Breast epithelium (tissue), 4 donors: ENCODE measurements around the gene SOCS4. TPM values are rescaled to one million over a fixed set of nuclear protein-coding genes. Genes with fewer than 3 reads are reported as not detected.

Experiments
- DNase-seq, 2 donors: peaks; one replicate each; pipeline ENCODE4 v3.0.0-alpha.2; 2019; ENCODE audit warnings: low spot score in 2 of 2
- H3K27ac ChIP-seq, 2 donors: fragments of 200-600 bp; sonication (generic) in 1 of 2; one replicate each; pipeline ENCODE4 v1.5.1; 2016 to 2019; ENCODE audit warnings: mild to moderate bottlenecking in 1 of 2
- H3K27me3 ChIP-seq, 2 donors: fragments of 200-600 bp; sonication (generic) in 1 of 2; one replicate each; pipeline versions ENCODE4 v1.5.1 to v1.6.0; 2017 to 2019; ENCODE audit warnings: control low read depth in 1 of 2, mild to moderate bottlenecking in 1 of 2
- H3K36me3 ChIP-seq: fragments of 200-600 bp; one replicate; pipeline ENCODE4 v1.5.1; 2019
- H3K4me1 ChIP-seq, 2 donors: fragments of 200-600 bp; sonication (generic); one replicate each; pipeline ENCODE4 v1.5.1; 2016 to 2019; ENCODE audit warnings: control low read depth in 1 of 2
- H3K4me3 ChIP-seq, 3 donors: fragments of 200-600 bp; sonication (generic); 1 replicate in 2 of 3; 2 replicates in 1 of 3; pipeline ENCODE4 v1.5.1; 2016 to 2019; ENCODE audit warnings: mild to moderate bottlenecking in 3 of 3, moderate library complexity in 2 of 3
- H3K9me3 ChIP-seq, 2 donors: fragments of 200-600 bp; sonication (generic) in 1 of 2; one replicate each; pipeline ENCODE4 v1.5.1; 2016 to 2019; ENCODE audit warnings: control low read depth in 1 of 2
- CTCF ChIP-seq, 3 donors: fragments of 450-650 bp; IDR thresholded peaks; one replicate each; pipeline ENCODE4 v1.5.1; 2016 to 2017; ENCODE audit warnings: antibody characterized with exemption in 3 of 3, mild to moderate bottlenecking in 3 of 3, moderate library complexity in 3 of 3
- POLR2A ChIP-seq: fragments of 450-650 bp; IDR thresholded peaks from one replicate; pipeline ENCODE4 v1.6.1; 2016; ENCODE audit warnings: antibody characterized with exemption, mild to moderate bottlenecking, moderate library complexity
- POLR2AphosphoS5 ChIP-seq, 3 donors: sonication (generic); formaldehyde crosslinking; IDR thresholded peaks; one replicate each; pipeline ENCODE4 v1.6.1; 2017; ENCODE audit warnings: antibody characterized with exemption in 3 of 3
- intact Hi-C: fragments of 100-400 bp; cut with DNase I; formaldehyde crosslinking; loops from one replicate; pipeline ENCODE4 v1.15.1; 2023; ENCODE audit warnings: low total_unique reads
- total RNA-seq, 3 donors: library from RNA; depleted of rRNA; stranded (reverse); fragments of >200 nt; gene quantifications; one replicate each; pipeline ENCODE4 v1.1.0, GENCODE V29; 2016

SOCS4 gene
- total RNA-seq, 3 donors from 2014 or later: 16.0 to 23.3 (median 16.3) TPM

- intact Hi-C loops: no loop called here
- Histone ChIP-seq H3K4me1 (no peaks in the 10 kb centered on the region), H3K36me3 (no peaks in the 10 kb centered on the region), H3K4me3 (no peak overlapping the region), H3K27me3 (no peaks in the 10 kb centered on the region), H3K9me3 (no peaks in the 10 kb centered on the region), H3K27ac (peak overlapping the region in 1 of 2 donors; percentile 60)
- TF ChIP-seq CTCF (IDR thresholded peaks at IDR 0.05) (no peak), POLR2A (no peak), POLR2AphosphoS5 (IDR thresholded peaks at IDR 0.05) (no peak)
- peak in 1 of 2 donors; percentile 17 for DNase-seq
These were observed 61.3 kb downstream of the SOCS4 start for GRCh38 chr14:55088356-55088755.

GRCh38 chr14:55092341-55092740, 65.3 kb downstream of the SOCS4 start:
- no peak for TF ChIP-seq POLR2AphosphoS5 (IDR thresholded peaks at IDR 0.05)
- no peak for TF ChIP-seq CTCF (IDR thresholded peaks at IDR 0.05)
- TF ChIP-seq POLR2A: no peak
- H3K9me3 ChIP-seq: no peaks in the 10 kb centered on the region
- H3K27ac ChIP-seq: peak overlapping the region; percentile 37 to 73
- H3K4me3 ChIP-seq: no peak overlapping the region
- intact Hi-C loops: loop anchor here (5.0 kb wide), 1 partner anchor 40 kb away; no protein-coding TSS in a partner anchor
- no peaks in the 10 kb centered on the region for H3K36me3 ChIP-seq
- no peaks in the 10 kb centered on the region for H3K4me1 ChIP-seq
- H3K27me3 ChIP-seq: no peaks in the 10 kb centered on the region
- DNase-seq: no peak

- Histone ChIP-seq H3K4me1 (no peaks in the 10 kb centered on the region), H3K9me3 (no peaks in the 10 kb centered on the region), H3K27ac (peak overlapping the region in 1 of 2 donors; percentile 42), H3K27me3 (no peaks in the 10 kb centered on the region), H3K36me3 (no peaks in the 10 kb centered on the region), H3K4me3 (no peak overlapping the region)
- no peak for DNase-seq
- intact Hi-C loops: loop anchor here (5.0 kb wide), 1 partner anchor 38 kb away; no protein-coding TSS in a partner anchor
- no peak for TF ChIP-seq CTCF (IDR thresholded peaks at IDR 0.05)
- no peak for TF ChIP-seq POLR2A
- TF ChIP-seq POLR2AphosphoS5 (IDR thresholded peaks at IDR 0.05): no peak
These were observed 67.5 kb downstream of the SOCS4 start for GRCh38 chr14:55094292-55095157.

- Histone ChIP-seq H3K9me3 (no peaks in the 10 kb centered on the region), H3K27me3 (no peaks in the 10 kb centered on the region), H3K27ac (peak overlapping the region; percentile 68 to 97), H3K36me3 (no peaks in the 10 kb centered on the region), H3K4me1 (peaks cover 0 to 23% of the 10 kb centered on the region in 2 donors), H3K4me3 (no peak overlapping the region)
- TF ChIP-seq POLR2A (no peak), POLR2AphosphoS5 (IDR thresholded peaks at IDR 0.05) (peak in 1 of 3 donors; percentile 21)
- intact Hi-C loops: no loop called here
- no peak for DNase-seq
These were observed 71.0 kb downstream of the SOCS4 start for GRCh38 chr14:55097881-55098560.

GRCh38 chr14:55098561-55098898, 71.5 kb downstream of the SOCS4 start:
- DNase-seq: no peak
- no peaks in the 10 kb centered on the region for H3K9me3 ChIP-seq
- no peak overlapping the region for H3K4me3 ChIP-seq
- H3K27ac ChIP-seq: peak overlapping the region; percentile 68 to 97
- H3K27me3 ChIP-seq: no peaks in the 10 kb centered on the region
- H3K36me3 ChIP-seq: no peaks in the 10 kb centered on the region
- intact Hi-C loops: no loop called here
- TF ChIP-seq POLR2A (no peak), POLR2AphosphoS5 (IDR thresholded peaks at IDR 0.05) (no peak), CTCF (IDR thresholded peaks at IDR 0.05) (no peak)
- H3K4me1 ChIP-seq: peaks cover 3 to 28% of the 10 kb centered on the region in 2 donors

Other genes starting within 250 kb of the SOCS4 start
- 10 to 100 TPM in 2 of 3 donors, 1 to 10 TPM in 1; 3.4 to 20.1 (median 19.3) TPM for gene GCH1, start 124.4 kb upstream of the SOCS4 start, total RNA-seq
- 1 to 10 TPM; 1.8 to 3.5 (median 2.3) TPM for gene WDHD1, start 137 bp upstream of the SOCS4 start, total RNA-seq
- gene MAPK1IP1L, start 24.4 kb downstream of the SOCS4 start, total RNA-seq: 10 to 100 TPM; 37.7 to 60.4 (median 39.4) TPM
- gene LGALS3, start 102.0 kb downstream of the SOCS4 start, total RNA-seq: 100 to 1,000 TPM; 293 to 580 (median 571) TPM
- 1 to 10 TPM in 1 of 3 donors, under 1 TPM in 2; under 0.01 to 1.8 (median 0.15) TPM for gene DLGAP5, start 164.3 kb downstream of the SOCS4 start, total RNA-seq
- gene FBXO34, start 244.2 kb downstream of the SOCS4 start, total RNA-seq: 10 to 100 TPM; 31.8 to 56.5 (median 34.7) TPM